HCT116 (cell line): ENCODE data around the gene KRTAP1-3. TPM values are rescaled to one million over a fixed set of nuclear protein-coding genes. Genes with fewer than 3 reads are reported as not detected.

Experiments
- ATAC-seq: fragments of 200-7000 bp; cut with Tn5 transposase; 2 replicates; pipeline ENCODE4 v1.9.1; 2020; ENCODE audit warnings: mild to moderate bottlenecking, moderate library complexity
- BruUV-seq: library from RNA; stranded (reverse); fragments of 400-500 nt; replicated peaks from 2 replicates; lab custom pipeline; 2021; lab: Mats Ljungman, UMichigan
- CTCF ChIA-PET: fragments of 300-600 bp; sonication (Branson Sonifier 250); formaldehyde crosslinking; loops from one replicate; lab custom pipeline; 2021; ENCODE audit warnings: antibody characterized with exemption; lab: Charles Lee
- POLR2A ChIA-PET: fragments of 300-600, 350-600 bp; sonication (Branson Sonifier 250); formaldehyde crosslinking; loops from one replicate; lab custom pipeline; 2021; ENCODE audit warnings: antibody characterized with exemption; lab: Charles Lee
- RAD21 ChIA-PET, 2 experiments: fragments of 300-600 bp; sonication (Branson Sonifier 250); formaldehyde crosslinking; loops; one replicate each; lab custom pipeline; 2023; ENCODE audit warnings: low total read pairs in 2 of 2; ENCODE audit not compliant: uncharacterized antibody in 2 of 2, unreplicated experiment in 2 of 2, low non-redundant PET in 1 of 2; lab: Charles Lee
- DNase-seq: peaks from one replicate; pipeline ENCODE4 v3.0.0-alpha.2; 2010; ENCODE audit warnings: low read depth, low spot score
- H2AFZ ChIP-seq: fragments of 200-600 bp; shearing (Covaris generic), sonication (generic); 2 replicates; pipeline ENCODE4 v1.6.1; 2017; ENCODE audit warnings: low read depth, mixed run types, mixed read lengths, antibody characterized with exemption, low read length; ENCODE audit not compliant: poor library complexity, severe bottlenecking
- H3K27ac ChIP-seq: 2 replicates; pipeline ENCODE4 v1.5.1; 2012; ENCODE audit warnings: low read depth, low read length
- H3K27me3 ChIP-seq: fragments of 200-600 bp; sonication (generic); 2 replicates; pipeline ENCODE4 v1.6.1; 2016; ENCODE audit warnings: mixed run types, low read length, mixed read lengths; ENCODE audit not compliant: insufficient read depth
- H3K36me3 ChIP-seq, 2 experiments: fragments of 200-500 bp in 1 of 2; fragments of 200-600 bp in 1 of 2; sonication (Bioruptor generic) in 1 of 2; sonication (generic) in 1 of 2; 2 replicates each; pipeline versions ENCODE4 v1.5.1 to v1.6.1; 2014 to 2016; ENCODE audit warnings: low read length in 2 of 2, inconsistent platforms in 1 of 2, mixed read lengths in 1 of 2, mixed run types in 1 of 2; ENCODE audit not compliant: insufficient read depth in 2 of 2, control insufficient read depth in 1 of 2
- H3K4me1 ChIP-seq, 2 experiments: fragments of 200-600 bp in 1 of 2; sonication (generic) in 1 of 2; 2 replicates each; pipeline versions ENCODE4 v1.5.1 to v1.6.1; 2012 to 2017; ENCODE audit warnings: low read length in 2 of 2, inconsistent platforms in 1 of 2, mild to moderate bottlenecking in 1 of 2, mixed read lengths in 1 of 2, mixed run types in 1 of 2, moderate library complexity in 1 of 2; ENCODE audit not compliant: insufficient read depth in 2 of 2, control insufficient read depth in 1 of 2
- H3K4me2 ChIP-seq: fragments of 200-600 bp; sonication (generic); 2 replicates; pipeline ENCODE4 v1.6.1; 2017; ENCODE audit warnings: mixed run types, low read length, mixed read lengths
- H3K4me3 ChIP-seq, 2 experiments: fragments of 200-600 bp in 1 of 2; sonication (generic) in 1 of 2; replicated peaks in 1 of 2; 2 replicates each; pipeline ENCODE4 v1.5.1; 2011 to 2016; ENCODE audit warnings: low read length in 2 of 2, control low read depth in 1 of 2, low read depth in 1 of 2, mild to moderate bottlenecking in 1 of 2, mixed read lengths in 1 of 2, mixed run types in 1 of 2
- H3K79me2 ChIP-seq: fragments of 200-600 bp; sonication (generic); 2 replicates; pipeline ENCODE4 v1.6.1; 2017; ENCODE audit warnings: mild to moderate bottlenecking, mixed run types, low read length, moderate library complexity, mixed read lengths; ENCODE audit not compliant: insufficient read depth
- H3K9ac ChIP-seq: fragments of 200-600 bp; sonication (generic); 2 replicates; pipeline ENCODE4 v1.6.1; 2016; ENCODE audit warnings: low read length, mixed read lengths
- H3K9me2 ChIP-seq: fragments of 200-600 bp; sonication (generic), shearing (Covaris generic); 2 replicates; pipeline ENCODE4 v1.6.1; 2017; ENCODE audit warnings: mixed run types, mild to moderate bottlenecking, moderate library complexity; ENCODE audit not compliant: insufficient read depth
- H3K9me3 ChIP-seq, 2 experiments: fragments of 200-500 bp in 1 of 2; fragments of 200-600 bp in 1 of 2; sonication (Bioruptor generic) in 1 of 2; sonication (generic) in 1 of 2; 2 replicates each; pipeline ENCODE4 v1.6.1; 2014 to 2017; ENCODE audit warnings: low read length in 2 of 2, mixed read lengths in 2 of 2, inconsistent platforms in 1 of 2, low read depth in 1 of 2, mild to moderate bottlenecking in 1 of 2, mixed run types in 1 of 2, moderate library complexity in 1 of 2; ENCODE audit not compliant: control insufficient read depth in 1 of 2, insufficient read depth in 1 of 2
- H4K20me1 ChIP-seq: fragments of 200-600 bp; sonication (generic), shearing (Covaris generic); 2 replicates; pipeline ENCODE4 v1.6.1; 2017; ENCODE audit warnings: mixed run types, mild to moderate bottlenecking, moderate library complexity; ENCODE audit not compliant: insufficient read depth
- CBX3 ChIP-seq: IDR thresholded peaks from 2 replicates; pipeline ENCODE4 v1.6.1; 2012; ENCODE audit warnings: low read depth
- CEBPB ChIP-seq: IDR thresholded peaks from 2 replicates; pipeline ENCODE4 v1.6.1; 2012; ENCODE audit warnings: low read depth
- EGR1 ChIP-seq: IDR thresholded peaks from 2 replicates; pipeline ENCODE4 v1.6.1; 2012; ENCODE audit warnings: low read depth
- ELF1 ChIP-seq: IDR thresholded peaks from 2 replicates; pipeline ENCODE4 v1.6.1; 2012; ENCODE audit warnings: low read depth, borderline replicate concordance
- EZH2 ChIP-seq: fragments of 200-600 bp; sonication (generic); IDR thresholded peaks from 2 replicates; pipeline ENCODE4 v1.6.1; 2017; ENCODE audit warnings: antibody characterized with exemption, mixed run types
- EZH2phosphoT487 ChIP-seq: fragments of 200-600 bp; IDR thresholded peaks from 2 replicates; pipeline ENCODE4 v1.6.1; 2018; ENCODE audit warnings: antibody characterized with exemption, borderline replicate concordance
- FOSL1 ChIP-seq: IDR thresholded peaks from 2 replicates; pipeline ENCODE4 v1.6.1; 2012; ENCODE audit warnings: low read depth
- JUND ChIP-seq: IDR thresholded peaks from 2 replicates; pipeline ENCODE4 v1.6.1; 2012
- RAD21 ChIP-seq: IDR thresholded peaks from 2 replicates; pipeline ENCODE4 v1.6.1; 2012; ENCODE audit warnings: low read depth, mild to moderate bottlenecking
- SRF ChIP-seq: IDR thresholded peaks from 2 replicates; pipeline ENCODE4 v1.6.1; 2012; ENCODE audit warnings: low read depth
- TCF7L2 ChIP-seq: IDR thresholded peaks from 2 replicates; pipeline ENCODE4 v1.7.0; 2011; ENCODE audit warnings: borderline replicate concordance, inconsistent platforms; ENCODE audit not compliant: insufficient read depth, insufficient read length; ENCODE audit errors: extremely low read depth
- YY1 ChIP-seq: IDR thresholded peaks from 2 replicates; pipeline ENCODE4 v1.6.1; 2011; ENCODE audit warnings: low read length, low read depth, moderate library complexity, mild to moderate bottlenecking; ENCODE audit not compliant: insufficient replicate concordance; ENCODE audit errors: extremely low read depth
- ZFX ChIP-seq: fragments of 450-650 bp; IDR thresholded peaks from 2 replicates; pipeline ENCODE4 v1.6.1; 2017
- ZNF274 ChIP-seq: fragments of 200-500 bp; sonication (Bioruptor generic); IDR thresholded peaks from 2 replicates; pipeline ENCODE4 v1.6.1; 2014; ENCODE audit warnings: mild to moderate bottlenecking, low read depth, low read length, inconsistent platforms
- intact Hi-C: fragments of 100-400 bp; cut with micrococcal nuclease; formaldehyde crosslinking; loops from 2 replicates; pipeline ENCODE4 v1.10.0; 2022
- total RNA-seq: library from RNA; stranded (reverse); gene quantifications from one replicate; pipeline ENCODE4 v1.2.1, GENCODE V29; 2021; ENCODE audit not compliant: unreplicated experiment
- TF ChIP-seq, protein P1 (sequence below), 3 experiments: fragments of 200-600 bp in 1 of 3; sonication (generic) in 1 of 3; IDR thresholded peaks in 2 of 3; conservative IDR thresholded peaks in 1 of 3; 2 replicates each; pipeline ENCODE4 v1.5.1; 2012 to 2017; ENCODE audit warnings: low read depth in 2 of 3, low read length in 2 of 3, antibody characterized with exemption in 1 of 3, borderline replicate concordance in 1 of 3, control low read depth in 1 of 3, mild to moderate bottlenecking in 1 of 3, mixed read lengths in 1 of 3, mixed run types in 1 of 3, moderate library complexity in 1 of 3; ENCODE audit not compliant: insufficient read depth in 1 of 3

KRTAP1-3 gene
- total RNA-seq, 1 experiment from 2014 or later, result not detected

DNA sequence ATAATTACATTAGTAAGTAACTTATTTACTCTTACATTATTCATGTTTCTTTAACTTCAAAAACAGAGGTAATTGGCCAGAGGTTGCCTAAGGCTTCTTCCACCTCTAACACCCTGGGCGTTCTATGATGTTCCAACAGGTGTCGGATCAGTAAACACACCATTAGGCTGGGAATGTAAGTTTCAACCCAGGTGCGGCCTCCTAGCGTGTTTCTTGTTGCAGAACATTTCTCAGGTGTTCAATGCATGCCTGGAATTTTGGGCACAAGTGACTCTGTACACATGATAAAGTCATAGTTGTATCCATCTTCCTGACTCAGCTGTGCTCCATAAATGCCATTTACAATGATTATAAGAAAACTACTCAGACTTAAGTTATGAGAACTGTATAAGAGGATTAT lies 19.4 kb upstream of the KRTAP1-3 start:
- CTCF ChIA-PET, result no interaction called here
- no peak for TF ChIP-seq ELF1
- TF ChIP-seq YY1, result no peak
- TF ChIP-seq TCF7L2, result no peak
- no peak for TF ChIP-seq JUND
- TF ChIP-seq SRF, result no peak
- no peak for TF ChIP-seq EZH2phosphoT487
- TF ChIP-seq, protein P1, sequence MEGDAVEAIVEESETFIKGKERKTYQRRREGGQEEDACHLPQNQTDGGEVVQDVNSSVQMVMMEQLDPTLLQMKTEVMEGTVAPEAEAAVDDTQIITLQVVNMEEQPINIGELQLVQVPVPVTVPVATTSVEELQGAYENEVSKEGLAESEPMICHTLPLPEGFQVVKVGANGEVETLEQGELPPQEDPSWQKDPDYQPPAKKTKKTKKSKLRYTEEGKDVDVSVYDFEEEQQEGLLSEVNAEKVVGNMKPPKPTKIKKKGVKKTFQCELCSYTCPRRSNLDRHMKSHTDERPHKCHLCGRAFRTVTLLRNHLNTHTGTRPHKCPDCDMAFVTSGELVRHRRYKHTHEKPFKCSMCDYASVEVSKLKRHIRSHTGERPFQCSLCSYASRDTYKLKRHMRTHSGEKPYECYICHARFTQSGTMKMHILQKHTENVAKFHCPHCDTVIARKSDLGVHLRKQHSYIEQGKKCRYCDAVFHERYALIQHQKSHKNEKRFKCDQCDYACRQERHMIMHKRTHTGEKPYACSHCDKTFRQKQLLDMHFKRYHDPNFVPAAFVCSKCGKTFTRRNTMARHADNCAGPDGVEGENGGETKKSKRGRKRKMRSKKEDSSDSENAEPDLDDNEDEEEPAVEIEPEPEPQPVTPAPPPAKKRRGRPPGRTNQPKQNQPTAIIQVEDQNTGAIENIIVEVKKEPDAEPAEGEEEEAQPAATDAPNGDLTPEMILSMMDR (IDR thresholded peaks at IDR 0.05 in 2 of 3, conservative IDR thresholded peaks at IDR 0.05 in 1 of 3; ENCODE audit: borderline replicate concordance in 1 of 3, insufficient read depth in 1 of 3, low read depth in 2 of 3, low read length in 2 of 3), result no peak
- no peak for TF ChIP-seq CEBPB
- no peak for TF ChIP-seq ZNF274
- TF ChIP-seq RAD21, result no peak
- TF ChIP-seq EGR1, result no peak
- no peak for TF ChIP-seq CBX3
- no peak for TF ChIP-seq FOSL1
- TF ChIP-seq EZH2, result no peak
- no peak for TF ChIP-seq ZFX
- no peak overlapping the region for H3K9ac ChIP-seq

More for the DNA sequence above, 19.4 kb upstream of the KRTAP1-3 start:
- no TSS peak for BruUV-seq
- Histone ChIP-seq H3K79me2 (no peaks in the 10 kb centered on the region), H3K4me2 (no peak overlapping the region), H4K20me1 (no peaks in the 10 kb centered on the region), H3K4me3 (no peak overlapping the region), H3K27me3 (no peaks in the 10 kb centered on the region), H3K9me2 (no peaks in the 10 kb centered on the region), H3K9me3 (peaks cover 0 to 21% of the 10 kb centered on the region in 2 experiments; a peak in 1 of 4 replicates), H3K27ac (no peak overlapping the region), H3K36me3 (0 out of 4 replicates have a peak, but pooled peaks cover 0 to 4% of the 10 kb centered on the region in 2 experiments), H3K4me1 (peaks cover 6 to 8% of the 10 kb centered on the region in 2 experiments), H2AFZ (no peak overlapping the region)
- ATAC-seq (no peak), DNase-seq (no peak)
- RAD21 ChIA-PET, result no interaction called here
- POLR2A ChIA-PET, result no interaction called here
- intact Hi-C loops, result no loop called here
